HepG2 (cell line): ENCODE measurements around the gene ZBTB9. TPM values are rescaled to one million over a fixed set of nuclear protein-coding genes. Genes with fewer than 3 reads are reported as not detected.

ENCODE experiments used
- ASH2L ChIP-seq: fragments of 300-600, 200-600 bp; sonication (generic); IDR thresholded peaks from 2 replicates; pipeline ENCODE4 v1.7.0; 2017; ENCODE audit warnings: low read depth, mild to moderate bottlenecking, moderate library complexity, mixed read lengths, low read length; ENCODE audit not compliant: insufficient read length
- CENPT ChIP-seq: sonication (generic); formaldehyde crosslinking; IDR thresholded peaks from 2 replicates; pipeline ENCODE4 v1.8.0; 2022; ENCODE audit warnings: low read depth, mild to moderate bottlenecking, moderate library complexity, missing genetic modification reagents
- FOXO1 ChIP-seq: sonication (generic); formaldehyde crosslinking; IDR thresholded peaks from 2 replicates; pipeline ENCODE4 v1.4.0; 2020; ENCODE audit warnings: missing genetic modification reagents
- GABPB1 ChIP-seq: IDR thresholded peaks from 2 replicates; pipeline ENCODE4 v1.6.1; 2016; ENCODE audit warnings: mild to moderate bottlenecking, missing genetic modification reagents, moderate library complexity, missing compliant biosample characterization
- IRX3 ChIP-seq: sonication (generic); formaldehyde crosslinking; IDR thresholded peaks from 2 replicates; pipeline ENCODE4 v1.8.1; 2023; ENCODE audit warnings: mild to moderate bottlenecking, low read depth, missing genetic modification reagents, borderline replicate concordance
- LCORL ChIP-seq, 2 experiments: fragments of 450-650 bp in 1 of 2; sonication (generic) in 1 of 2; formaldehyde crosslinking in 1 of 2; IDR thresholded peaks; 2 replicates each; pipeline versions ENCODE4 v1.5.0 to v1.6.1; 2017 to 2020; ENCODE audit warnings: antibody characterized with exemption in 1 of 2, missing genetic modification reagents in 1 of 2
- MBD4 ChIP-seq: IDR thresholded peaks from 2 replicates; pipeline ENCODE4 v1.6.1; 2012; ENCODE audit warnings: low read length, inconsistent platforms, borderline replicate concordance
- NCOR1 ChIP-seq: fragments of 200-600 bp; sonication (generic); IDR thresholded peaks from 2 replicates; pipeline ENCODE4 v1.7.0; 2017; ENCODE audit warnings: antibody characterized with exemption, low read length, borderline replicate concordance
- NFE2 ChIP-seq: sonication (generic); formaldehyde crosslinking; IDR thresholded peaks from 2 replicates; pipeline ENCODE4 v1.4.0; 2020; ENCODE audit warnings: missing genetic modification reagents
- NR3C1 ChIP-seq: sonication (generic); formaldehyde crosslinking; IDR thresholded peaks from 2 replicates; pipeline ENCODE4 v1.4.0; 2020; ENCODE audit warnings: missing genetic modification reagents
- PHF21A ChIP-seq: sonication (generic); formaldehyde crosslinking; IDR thresholded peaks from 2 replicates; pipeline ENCODE4 v1.5.0; 2020; ENCODE audit warnings: mild to moderate bottlenecking, missing genetic modification reagents
- SNRNP70 ChIP-seq: fragments of 200-400 bp; formaldehyde crosslinking; IDR thresholded peaks from 2 replicates; pipeline ENCODE4 v1.6.1; 2017; ENCODE audit warnings: mild to moderate bottlenecking, low read depth, low read length, moderate library complexity
- SP140L ChIP-seq: sonication (generic); formaldehyde crosslinking; IDR thresholded peaks from 2 replicates; pipeline ENCODE4 v1.4.0; 2020; ENCODE audit warnings: missing genetic modification reagents, borderline replicate concordance
- ZBTB7A ChIP-seq: sonication (generic); formaldehyde crosslinking; IDR thresholded peaks from 2 replicates; pipeline ENCODE4 v1.8.0; 2022; ENCODE audit warnings: mild to moderate bottlenecking, missing genetic modification reagents
- ZNF224 ChIP-seq: sonication (generic); formaldehyde crosslinking; IDR thresholded peaks from 2 replicates; pipeline ENCODE4 v1.5.0; 2020; ENCODE audit warnings: mild to moderate bottlenecking, missing genetic modification reagents
- ZNF274 ChIP-seq: sonication (generic); formaldehyde crosslinking; IDR thresholded peaks from 2 replicates; pipeline ENCODE4 v1.5.1; 2020; ENCODE audit warnings: mild to moderate bottlenecking, missing genetic modification reagents
- ZNF3 ChIP-seq: IDR thresholded peaks from 2 replicates; pipeline ENCODE4 v1.7.0; 2017; ENCODE audit warnings: inconsistent platforms
- ZNF34 ChIP-seq: sonication (generic); formaldehyde crosslinking; IDR thresholded peaks from 2 replicates; pipeline ENCODE4 v1.4.0; 2020; ENCODE audit warnings: mild to moderate bottlenecking, missing genetic modification reagents, borderline replicate concordance
- ZNF460 ChIP-seq: sonication (generic); formaldehyde crosslinking; IDR thresholded peaks from 2 replicates; pipeline ENCODE4 v1.5.1; 2020; ENCODE audit warnings: missing genetic modification reagents, mild to moderate bottlenecking, borderline replicate concordance
- ZNF496 ChIP-seq: sonication (generic); formaldehyde crosslinking; IDR thresholded peaks from 2 replicates; pipeline ENCODE4 v1.8.1; 2023; ENCODE audit warnings: mild to moderate bottlenecking, moderate library complexity, missing genetic modification reagents; ENCODE audit not compliant: insufficient replicate concordance
- ZNF546 ChIP-seq: sonication (generic); formaldehyde crosslinking; conservative IDR thresholded peaks from 2 replicates; pipeline ENCODE4 v1.8.1; 2023; ENCODE audit warnings: mild to moderate bottlenecking, missing genetic modification reagents
- ZNF552 ChIP-seq: sonication (generic); formaldehyde crosslinking; IDR thresholded peaks from 2 replicates; pipeline ENCODE4 v1.9.0; 2022; ENCODE audit warnings: missing genetic modification reagents, mild to moderate bottlenecking, borderline replicate concordance
- ZNF558 ChIP-seq: sonication (generic); formaldehyde crosslinking; IDR thresholded peaks from 2 replicates; pipeline ENCODE4 v1.9.0; 2022; ENCODE audit warnings: mild to moderate bottlenecking, missing genetic modification reagents, borderline replicate concordance
- ZSCAN30 ChIP-seq: sonication (generic); formaldehyde crosslinking; IDR thresholded peaks from 2 replicates; pipeline ENCODE4 v1.5.0; 2020; ENCODE audit warnings: mild to moderate bottlenecking, missing genetic modification reagents
- polyA plus RNA-seq, 8 experiments: library from polyadenylated mRNA; depleted of rRNA in 3 of 8; stranded (reverse) in 7 of 8; unstranded in 1 of 8; fragments of >200 nt; fragmentation: Illumina TruSeq in 4 of 8; extraction: Trizol in 4 of 8; gene quantifications; 2 replicates each; pipeline versions ENCODE4 v1.2.1 to v1.2.3, GENCODE V29; 2011 to 2016; ENCODE audit warnings: low read depth in 4 of 8, missing spikeins in 1 of 8, mixed read lengths in 1 of 8; ENCODE audit not compliant: insufficient read depth in 1 of 8
- total RNA-seq, 5 experiments: library from RNA; depleted of rRNA; stranded (reverse); fragments of >200 nt; fragmentation: Illumina TruSeq; extraction: Trizol; gene quantifications; 2 replicates each; pipeline ENCODE4 v1.2.3, GENCODE V29; 2016; ENCODE audit warnings: low read depth in 1 of 5
- TF ChIP-seq, protein P1 (sequence below), 2 experiments: sonication (generic) in 1 of 2; formaldehyde crosslinking in 1 of 2; IDR thresholded peaks; 2 replicates each; pipeline versions ENCODE4 v1.4.0 to v1.6.1; 2018 to 2020; ENCODE audit warnings: missing genetic modification reagents in 2 of 2, borderline replicate concordance in 1 of 2, low read depth in 1 of 2, mild to moderate bottlenecking in 1 of 2, missing biosample characterization in 1 of 2
- TF ChIP-seq, protein P2 (sequence below): sonication (generic); formaldehyde crosslinking; IDR thresholded peaks from 2 replicates; pipeline ENCODE4 v1.4.0; 2020; ENCODE audit warnings: missing genetic modification reagents, mild to moderate bottlenecking, borderline replicate concordance

ZBTB9 gene
- total and polyA plus RNA-seq, 2 of the 13 experiments (the other 11 are each of a cell fraction or from before 2014, with no cell fraction given), result 5.3 to 9.2 TPM

GRCh38 chr6:33410050-33410710 is 44.2 kb upstream of the ZBTB9 start (continued):
- TF ChIP-seq, protein P1, sequence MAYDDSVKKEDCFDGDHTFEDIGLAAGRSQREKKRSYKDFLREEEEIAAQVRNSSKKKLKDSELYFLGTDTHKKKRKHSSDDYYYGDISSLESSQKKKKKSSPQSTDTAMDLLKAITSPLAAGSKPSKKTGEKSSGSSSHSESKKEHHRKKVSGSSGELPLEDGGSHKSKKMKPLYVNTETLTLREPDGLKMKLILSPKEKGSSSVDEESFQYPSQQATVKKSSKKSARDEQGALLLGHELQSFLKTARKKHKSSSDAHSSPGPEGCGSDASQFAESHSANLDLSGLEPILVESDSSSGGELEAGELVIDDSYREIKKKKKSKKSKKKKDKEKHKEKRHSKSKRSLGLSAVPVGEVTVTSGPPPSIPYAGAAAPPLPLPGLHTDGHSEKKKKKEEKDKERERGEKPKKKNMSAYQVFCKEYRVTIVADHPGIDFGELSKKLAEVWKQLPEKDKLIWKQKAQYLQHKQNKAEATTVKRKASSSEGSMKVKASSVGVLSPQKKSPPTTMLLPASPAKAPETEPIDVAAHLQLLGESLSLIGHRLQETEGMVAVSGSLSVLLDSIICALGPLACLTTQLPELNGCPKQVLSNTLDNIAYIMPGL (CRISPR knock-in tag; IDR thresholded peaks at IDR 0.05; ENCODE audit: borderline replicate concordance in 1 of 2, low read depth in 1 of 2), result peak; percentile 72 to 91
- peak; percentile 97 for TF ChIP-seq IRX3 (CRISPR knock-in tag)
- no peak for TF ChIP-seq NCOR1
- TF ChIP-seq ZBTB7A (CRISPR knock-in tag), result no peak
- peak; percentile 33; the same call in 1 of the 2 replicates for TF ChIP-seq SP140L
- peak; percentile 61; the same call in 1 of the 2 replicates for TF ChIP-seq FOXO1 (CRISPR knock-in tag)
- no peak for TF ChIP-seq NFE2 (CRISPR knock-in tag)
- TF ChIP-seq ZNF558, result no peak; the same call in 1 of the 2 replicates
- TF ChIP-seq PHF21A (CRISPR knock-in tag), result peak; percentile 90
- no peak for TF ChIP-seq ZNF3 (CRISPR knock-in tag)
- peak; percentile 92 for TF ChIP-seq ZNF34 (CRISPR knock-in tag)
- TF ChIP-seq, protein P2, sequence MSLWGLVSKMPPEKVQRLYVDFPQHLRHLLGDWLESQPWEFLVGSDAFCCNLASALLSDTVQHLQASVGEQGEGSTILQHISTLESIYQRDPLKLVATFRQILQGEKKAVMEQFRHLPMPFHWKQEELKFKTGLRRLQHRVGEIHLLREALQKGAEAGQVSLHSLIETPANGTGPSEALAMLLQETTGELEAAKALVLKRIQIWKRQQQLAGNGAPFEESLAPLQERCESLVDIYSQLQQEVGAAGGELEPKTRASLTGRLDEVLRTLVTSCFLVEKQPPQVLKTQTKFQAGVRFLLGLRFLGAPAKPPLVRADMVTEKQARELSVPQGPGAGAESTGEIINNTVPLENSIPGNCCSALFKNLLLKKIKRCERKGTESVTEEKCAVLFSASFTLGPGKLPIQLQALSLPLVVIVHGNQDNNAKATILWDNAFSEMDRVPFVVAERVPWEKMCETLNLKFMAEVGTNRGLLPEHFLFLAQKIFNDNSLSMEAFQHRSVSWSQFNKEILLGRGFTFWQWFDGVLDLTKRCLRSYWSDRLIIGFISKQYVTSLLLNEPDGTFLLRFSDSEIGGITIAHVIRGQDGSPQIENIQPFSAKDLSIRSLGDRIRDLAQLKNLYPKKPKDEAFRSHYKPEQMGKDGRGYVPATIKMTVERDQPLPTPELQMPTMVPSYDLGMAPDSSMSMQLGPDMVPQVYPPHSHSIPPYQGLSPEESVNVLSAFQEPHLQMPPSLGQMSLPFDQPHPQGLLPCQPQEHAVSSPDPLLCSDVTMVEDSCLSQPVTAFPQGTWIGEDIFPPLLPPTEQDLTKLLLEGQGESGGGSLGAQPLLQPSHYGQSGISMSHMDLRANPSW (CRISPR knock-in tag), result peak; percentile 75; the same call in 1 of the 2 replicates
- no peak; the same call in 1 of the 2 replicates for TF ChIP-seq ZNF224 (CRISPR knock-in tag)
- TF ChIP-seq LCORL (IDR thresholded peaks at IDR 0.05), result no peak
- peak; percentile 92 for TF ChIP-seq LCORL (CRISPR knock-in tag; IDR thresholded peaks at IDR 0.05)
- peak; percentile 92 for TF ChIP-seq CENPT (CRISPR knock-in tag)
- peak; percentile 57 for TF ChIP-seq ASH2L
- peak; percentile 97 for TF ChIP-seq ZNF274 (CRISPR knock-in tag)
- TF ChIP-seq ZNF552, result peak; percentile 76; the same call in 1 of the 2 replicates
- TF ChIP-seq SNRNP70, result no peak
- TF ChIP-seq NR3C1 (CRISPR knock-in tag), result no peak
- TF ChIP-seq MBD4, result no peak
- no peak for TF ChIP-seq ZSCAN30
- no peak; the same call in 1 of the 2 replicates for TF ChIP-seq ZNF546 (CRISPR knock-in tag)
- no peak for TF ChIP-seq ZNF496 (CRISPR knock-in tag)
- peak; percentile 92 for TF ChIP-seq GABPB1 (CRISPR knock-in tag)
- TF ChIP-seq ZNF460 (CRISPR knock-in tag), result no peak; the same call in 1 of the 2 replicates
